ENCODE results near the gene LMO3. TPM values are rescaled to one million over a fixed set of nuclear protein-coding genes. Genes with fewer than 3 reads are reported as not detected.

Gene LMO3
- total and polyA plus RNA-seq, 4 donors, result 0.13 to 1.2 TPM; not detected in 2

- Histone ChIP-seq H3K4me1 (ENCODE audit: control insufficient read depth in 4 of 4, insufficient read depth in 4 of 4, low read length in 3 of 4) (peaks cover 11 to 20% (median 18%) of the 10 kb centered on the region in 4 donors), H3K36me3 (ENCODE audit: control insufficient read depth in 4 of 4, insufficient read depth in 3 of 4, low read depth in 1 of 4, low read length in 3 of 4) (no peaks in the 10 kb centered on the region), H3K27ac (ENCODE audit: low read depth in 1 of 2, low read length in 2 of 2) (no peak overlapping the region), H3K27me3 (ENCODE audit: control insufficient read depth in 4 of 4, insufficient read depth in 4 of 4, low read length in 3 of 4) (peaks cover 0 to 9% (median 4%) of the 10 kb centered on the region in 4 donors), H3K9ac (ENCODE audit: low read depth in 1 of 2, low read length in 2 of 2) (no peak overlapping the region), H3K4me3 (ENCODE audit: low read depth in 1 of 3, low read length in 3 of 3) (no peak overlapping the region), H3K9me3 (ENCODE audit: control insufficient read depth in 4 of 4, low read length in 3 of 4) (no peaks in the 10 kb centered on the region)
- no peak for DNase-seq (ENCODE audit: low spot score)
- WGBS, result 24% methylated on average over 1 of the region's 1 CpG
- TF ChIP-seq TAF1 (conservative IDR thresholded peaks at IDR 0.05) (no peak), GABPA (IDR thresholded peaks at IDR 0.05 in 1 of 2, conservative IDR thresholded peaks at IDR 0.05 in 1 of 2) (no peak), FOXA1 (IDR thresholded peaks at IDR 0.05) (no peak), REST (IDR thresholded peaks at IDR 0.05) (no peak), MAX (IDR thresholded peaks at IDR 0.05) (no peak), NR2F2 (IDR thresholded peaks at IDR 0.05) (no peak), YY1 (IDR thresholded peaks at IDR 0.05) (no peak), FOXA2 (IDR thresholded peaks at IDR 0.05) (no peak), RAD21 (IDR thresholded peaks at IDR 0.05) (no peak), ZBTB33 (IDR thresholded peaks at IDR 0.05) (no peak), HNF4A (conservative IDR thresholded peaks at IDR 0.05) (no peak), SP1 (IDR thresholded peaks at IDR 0.05) (no peak), HNF4G (IDR thresholded peaks at IDR 0.05) (no peak), ATF3 (IDR thresholded peaks at IDR 0.05) (no peak), JUND (IDR thresholded peaks at IDR 0.05) (no peak), EGR1 (IDR thresholded peaks at IDR 0.05; ENCODE audit: low read depth in 2 of 2) (no peak), CTCF (IDR thresholded peaks at IDR 0.05; ENCODE audit: low read depth, low read length, missing input control) (no peak), RXRA (IDR thresholded peaks at IDR 0.05) (no peak)
These were observed 4.8 kb upstream of the LMO3 start for GRCh38 chr12:16610743-16611142.

All from liver (tissue), 9 donors.